Peyer's patch (tissue), 4 donors: ENCODE measurements around the gene ANKS6.

Experiments
- POLR2A ChIP-seq, 2 donors: fragments of 450-650 bp; IDR thresholded peaks; one replicate each; pipeline ENCODE4 v1.5.1; 2017; ENCODE audit warnings: antibody characterized with exemption in 2 of 2, mild to moderate bottlenecking in 2 of 2, moderate library complexity in 2 of 2
- TF ChIP-seq, protein P1 (sequence below), 6 experiments: fragments of 450-650 bp in 4 of 6; fragments of 200-600 bp in 2 of 6; sonication (generic) in 1 of 6; IDR thresholded peaks; one replicate each; pipeline ENCODE4 v1.5.1; 2017 to 2019; ENCODE audit warnings: antibody characterized with exemption in 6 of 6, mild to moderate bottlenecking in 3 of 6, moderate library complexity in 1 of 6

DNA sequence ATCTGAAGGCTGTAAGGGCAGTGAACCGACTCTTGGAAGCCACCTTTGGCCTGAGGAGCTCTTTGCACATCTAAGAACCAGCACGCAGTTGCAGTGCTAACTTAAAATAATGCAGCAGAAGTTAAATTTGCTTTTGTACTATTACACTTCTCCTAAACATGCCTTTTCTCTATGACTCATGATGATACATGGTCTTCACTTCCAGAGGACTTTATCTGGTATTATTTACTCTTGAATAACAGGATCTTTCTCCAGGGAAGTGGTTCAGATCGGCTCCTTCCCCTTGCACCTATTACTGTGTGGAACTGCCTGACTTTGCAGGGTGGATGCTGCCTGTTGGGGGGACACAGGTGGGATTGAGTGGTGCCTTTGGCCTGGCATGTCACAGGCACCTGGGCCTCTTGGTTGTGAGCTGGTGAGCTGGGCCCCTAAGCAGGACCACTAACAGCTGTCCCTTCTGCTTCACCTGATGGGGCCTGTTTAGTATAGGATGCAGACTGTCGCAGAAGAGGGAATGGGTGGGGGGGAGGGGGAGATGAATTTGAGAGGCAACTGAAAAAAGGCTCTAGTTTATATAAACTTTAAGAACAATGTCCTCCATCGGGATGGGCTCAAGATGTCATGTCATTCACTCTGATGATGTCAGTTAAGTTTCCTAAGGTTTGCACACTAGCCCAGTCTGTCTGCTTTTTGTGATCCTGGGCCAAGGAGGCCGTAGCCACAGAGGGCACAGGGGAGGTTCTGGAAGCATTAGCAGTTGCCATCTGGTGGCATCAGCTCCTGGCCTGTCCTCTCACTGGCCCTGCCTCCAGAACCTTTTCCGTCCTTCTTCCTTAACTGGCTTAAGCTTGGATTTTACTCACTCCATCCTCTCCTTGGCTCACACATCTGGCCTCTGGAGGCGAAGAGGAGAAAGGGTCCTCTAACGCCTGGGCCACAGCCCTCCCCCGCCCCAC, 53.8 kb downstream of the ANKS6 start:
- no peak for TF ChIP-seq POLR2A (IDR thresholded peaks at IDR 0.05)
- TF ChIP-seq, protein P1, sequence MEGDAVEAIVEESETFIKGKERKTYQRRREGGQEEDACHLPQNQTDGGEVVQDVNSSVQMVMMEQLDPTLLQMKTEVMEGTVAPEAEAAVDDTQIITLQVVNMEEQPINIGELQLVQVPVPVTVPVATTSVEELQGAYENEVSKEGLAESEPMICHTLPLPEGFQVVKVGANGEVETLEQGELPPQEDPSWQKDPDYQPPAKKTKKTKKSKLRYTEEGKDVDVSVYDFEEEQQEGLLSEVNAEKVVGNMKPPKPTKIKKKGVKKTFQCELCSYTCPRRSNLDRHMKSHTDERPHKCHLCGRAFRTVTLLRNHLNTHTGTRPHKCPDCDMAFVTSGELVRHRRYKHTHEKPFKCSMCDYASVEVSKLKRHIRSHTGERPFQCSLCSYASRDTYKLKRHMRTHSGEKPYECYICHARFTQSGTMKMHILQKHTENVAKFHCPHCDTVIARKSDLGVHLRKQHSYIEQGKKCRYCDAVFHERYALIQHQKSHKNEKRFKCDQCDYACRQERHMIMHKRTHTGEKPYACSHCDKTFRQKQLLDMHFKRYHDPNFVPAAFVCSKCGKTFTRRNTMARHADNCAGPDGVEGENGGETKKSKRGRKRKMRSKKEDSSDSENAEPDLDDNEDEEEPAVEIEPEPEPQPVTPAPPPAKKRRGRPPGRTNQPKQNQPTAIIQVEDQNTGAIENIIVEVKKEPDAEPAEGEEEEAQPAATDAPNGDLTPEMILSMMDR (IDR thresholded peaks at IDR 0.05), result no peak
